PC-9 (cell line): Measurements from ENCODE around the gene HIRA. TPM values are rescaled to one million over a fixed set of nuclear protein-coding genes. Genes with fewer than 3 reads are reported as not detected.

Experiments
- BruUV-seq: library from RNA; stranded (reverse); fragments of 400-500 nt; replicated peaks from 2 replicates; lab custom pipeline; 2021; lab: Mats Ljungman, UMichigan
- CTCF ChIA-PET: fragments of 300-600 bp; sonication (Branson Sonifier 250); formaldehyde crosslinking; loops from one replicate; lab custom pipeline; 2022; ENCODE audit warnings: antibody characterized with exemption; lab: Charles Lee
- POLR2A ChIA-PET: fragments of 300-600 bp; sonication (Branson Sonifier 250); formaldehyde crosslinking; loops from one replicate; lab custom pipeline; 2022; ENCODE audit warnings: antibody characterized with exemption; ENCODE audit not compliant: unreplicated experiment; lab: Charles Lee
- DNase-seq, 2 experiments: peaks; one replicate each; pipeline versions ENCODE4 v3.0.0 to v3.0.0-alpha.2; 2015 to 2022; ENCODE audit warnings: mixed read lengths in 1 of 2
- H2AFZ ChIP-seq: fragments of 200-600 bp; sonication (generic); 2 replicates; pipeline ENCODE4 v1.8.1; 2017; ENCODE audit warnings: antibody characterized with exemption
- H3F3A ChIP-seq: fragments of 200-600 bp; sonication (generic); 2 replicates; pipeline ENCODE4 v1.8.1; 2017; ENCODE audit warnings: antibody characterized with exemption, mild to moderate bottlenecking, low read depth; ENCODE audit not compliant: insufficient read depth
- H3K27ac ChIP-seq: fragments of 200-600 bp; sonication (generic); 2 replicates; pipeline ENCODE4 v1.6.1; 2016; ENCODE audit warnings: mixed run types
- H3K27me3 ChIP-seq: fragments of 200-600 bp; sonication (generic); 2 replicates; pipeline ENCODE4 v1.6.1; 2016; ENCODE audit warnings: low read depth, mixed run types; ENCODE audit not compliant: insufficient read depth
- H3K36me3 ChIP-seq: fragments of 200-600 bp; sonication (generic); 2 replicates; pipeline ENCODE4 v1.6.1; 2016; ENCODE audit warnings: low read depth, mixed run types
- H3K4me1 ChIP-seq: fragments of 200-600 bp; sonication (generic); replicated peaks from 2 replicates; pipeline ENCODE4 v1.6.1; 2016; ENCODE audit warnings: mixed run types; ENCODE audit not compliant: insufficient read depth
- H3K4me2 ChIP-seq: fragments of 200-600 bp; sonication (generic); 2 replicates; pipeline ENCODE4 v1.6.1; 2017; ENCODE audit warnings: mixed run types
- H3K4me3 ChIP-seq: fragments of 200-600 bp; sonication (generic); 2 replicates; pipeline ENCODE4 v1.6.1; 2016; ENCODE audit warnings: mixed run types
- H3K79me2 ChIP-seq: fragments of 200-600 bp; sonication (generic); 2 replicates; pipeline ENCODE4 v1.6.1; 2017; ENCODE audit warnings: low read depth, mixed run types
- H3K9me2 ChIP-seq: fragments of 200-600 bp; sonication (generic); 2 replicates; pipeline ENCODE4 v1.8.1; 2017; ENCODE audit warnings: mild to moderate bottlenecking; ENCODE audit not compliant: insufficient read depth
- H3K9me3 ChIP-seq: fragments of 200-600 bp; sonication (generic); 2 replicates; pipeline ENCODE4 v1.8.1; 2016; ENCODE audit warnings: low read depth; ENCODE audit not compliant: insufficient read depth
- H4K20me1 ChIP-seq: fragments of 200-600 bp; sonication (generic); 2 replicates; pipeline ENCODE4 v1.8.1; 2017; ENCODE audit not compliant: insufficient read depth
- CTCF ChIP-seq: fragments of 200-600 bp; sonication (generic); conservative IDR thresholded peaks from 2 replicates; pipeline ENCODE4 v1.6.1; 2017; ENCODE audit warnings: mixed run types, antibody characterized with exemption, mild to moderate bottlenecking, moderate library complexity
- EZH2 ChIP-seq: fragments of 200-600 bp; sonication (generic); IDR thresholded peaks from 2 replicates; pipeline ENCODE4 v1.8.0; 2017; ENCODE audit warnings: antibody characterized with exemption, low read depth
- intact Hi-C: fragments of 100-400 bp; cut with micrococcal nuclease; formaldehyde crosslinking; loops from one replicate; pipeline ENCODE4 v1.10.0; 2022; ENCODE audit not compliant: unreplicated experiment
- total RNA-seq: library from RNA; stranded (reverse); gene quantifications from 2 replicates; pipeline ENCODE4 v1.2.3, GENCODE V29; 2021

Gene HIRA
- total RNA-seq, 1 experiment from 2014 or later = 19.2 TPM

- H4K20me1 ChIP-seq = no peaks in the 10 kb centered on the region
- intact Hi-C loops = loop anchor here (10.0 kb wide), 1 partner anchor 58 kb away; no protein-coding TSS in a partner anchor
- no peak for TF ChIP-seq CTCF
- no peak for TF ChIP-seq EZH2
- no peaks in the 10 kb centered on the region for H3K79me2 ChIP-seq
- no peak overlapping the region for H2AFZ ChIP-seq
- DNase-seq = no peak
- H3K36me3 ChIP-seq = no peaks in the 10 kb centered on the region
- no peak overlapping the region for H3K4me2 ChIP-seq
- H3K9me2 ChIP-seq = no peaks in the 10 kb centered on the region
- CTCF ChIA-PET = interaction anchor here (0.5 kb wide), 1 partner anchor 44 kb away, joined by 3 read pairs; no protein-coding TSS in a partner anchor
- H3F3A ChIP-seq = no peaks in the 10 kb centered on the region
- no peaks in the 10 kb centered on the region for H3K27me3 ChIP-seq
- H3K4me3 ChIP-seq = no peak overlapping the region
- POLR2A ChIA-PET = no interaction called here
- no peak overlapping the region for H3K27ac ChIP-seq
- BruUV-seq = no TSS peak
- no peaks in the 10 kb centered on the region for H3K4me1 ChIP-seq
- no peaks in the 10 kb centered on the region for H3K9me3 ChIP-seq
These were observed 84.8 kb downstream of the HIRA start for GRCh38 chr22:19346677-19347265.

- no peaks in the 10 kb centered on the region for H3K27me3 ChIP-seq
- H3K9me2 ChIP-seq = no peaks in the 10 kb centered on the region
- no peaks in the 10 kb centered on the region for H4K20me1 ChIP-seq
- H3K4me1 ChIP-seq = no peaks in the 10 kb centered on the region
- H3K79me2 ChIP-seq = no peaks in the 10 kb centered on the region
- H3F3A ChIP-seq = no peaks in the 10 kb centered on the region
- H2AFZ ChIP-seq = no peak overlapping the region
- no peaks in the 10 kb centered on the region for H3K36me3 ChIP-seq
- H3K4me3 ChIP-seq = no peak overlapping the region
- no peaks in the 10 kb centered on the region for H3K9me3 ChIP-seq
- BruUV-seq = no TSS peak
- H3K4me2 ChIP-seq = no peak overlapping the region
- intact Hi-C loops = loop anchor here (10.0 kb wide), 1 partner anchor 60 kb away; no protein-coding TSS in a partner anchor
- ChIA-PET POLR2A (no interaction called here), CTCF (no interaction called here)
- TF ChIP-seq CTCF (no peak), EZH2 (no peak)
- no peak overlapping the region for H3K27ac ChIP-seq
- no peak for DNase-seq
These were observed 87.1 kb downstream of the HIRA start for GRCh38 chr22:19344420-19344819.

GRCh38 chr22:19343470-19343869, 88.1 kb downstream of the HIRA start:
- H3K79me2 ChIP-seq = no peaks in the 10 kb centered on the region
- intact Hi-C loops = loop anchor here (10.0 kb wide), 1 partner anchor 61 kb away; no protein-coding TSS in a partner anchor
- H3K4me1 ChIP-seq = no peaks in the 10 kb centered on the region
- H3K36me3 ChIP-seq = no peaks in the 10 kb centered on the region
- ChIA-PET POLR2A (interaction anchor here (0.7 kb wide), 1 partner anchor 199 kb away, joined by 6 read pairs; no protein-coding TSS in a partner anchor), CTCF (no interaction called here)
- DNase-seq = no peak
- no peaks in the 10 kb centered on the region for H3K27me3 ChIP-seq
- no TSS peak for BruUV-seq
- no peak for TF ChIP-seq CTCF
- TF ChIP-seq EZH2 = no peak
- no peak overlapping the region for H3K4me2 ChIP-seq
- H3K27ac ChIP-seq = no peak overlapping the region
- no peaks in the 10 kb centered on the region for H3K9me3 ChIP-seq
- H2AFZ ChIP-seq = no peak overlapping the region
- H3K4me3 ChIP-seq = no peak overlapping the region
- no peaks in the 10 kb centered on the region for H4K20me1 ChIP-seq
- H3K9me2 ChIP-seq = no peaks in the 10 kb centered on the region
- no peaks in the 10 kb centered on the region for H3F3A ChIP-seq
